IPS DF 4.7 (cell line): ENCODE measurements around the gene PLCG1.
"Not testable (repeated sequence)": the region's sequence is repeated elsewhere in the genome, so short reads cannot be mapped to it uniquely, and the experiment has no call there.

Experiments
- DNase-seq: peaks from one replicate; pipeline ENCODE4 v3.0.0-alpha.2; 2013; ENCODE audit warnings: low spot score; ENCODE audit errors: extremely low read depth

The PLCG1 gene

DNA sequence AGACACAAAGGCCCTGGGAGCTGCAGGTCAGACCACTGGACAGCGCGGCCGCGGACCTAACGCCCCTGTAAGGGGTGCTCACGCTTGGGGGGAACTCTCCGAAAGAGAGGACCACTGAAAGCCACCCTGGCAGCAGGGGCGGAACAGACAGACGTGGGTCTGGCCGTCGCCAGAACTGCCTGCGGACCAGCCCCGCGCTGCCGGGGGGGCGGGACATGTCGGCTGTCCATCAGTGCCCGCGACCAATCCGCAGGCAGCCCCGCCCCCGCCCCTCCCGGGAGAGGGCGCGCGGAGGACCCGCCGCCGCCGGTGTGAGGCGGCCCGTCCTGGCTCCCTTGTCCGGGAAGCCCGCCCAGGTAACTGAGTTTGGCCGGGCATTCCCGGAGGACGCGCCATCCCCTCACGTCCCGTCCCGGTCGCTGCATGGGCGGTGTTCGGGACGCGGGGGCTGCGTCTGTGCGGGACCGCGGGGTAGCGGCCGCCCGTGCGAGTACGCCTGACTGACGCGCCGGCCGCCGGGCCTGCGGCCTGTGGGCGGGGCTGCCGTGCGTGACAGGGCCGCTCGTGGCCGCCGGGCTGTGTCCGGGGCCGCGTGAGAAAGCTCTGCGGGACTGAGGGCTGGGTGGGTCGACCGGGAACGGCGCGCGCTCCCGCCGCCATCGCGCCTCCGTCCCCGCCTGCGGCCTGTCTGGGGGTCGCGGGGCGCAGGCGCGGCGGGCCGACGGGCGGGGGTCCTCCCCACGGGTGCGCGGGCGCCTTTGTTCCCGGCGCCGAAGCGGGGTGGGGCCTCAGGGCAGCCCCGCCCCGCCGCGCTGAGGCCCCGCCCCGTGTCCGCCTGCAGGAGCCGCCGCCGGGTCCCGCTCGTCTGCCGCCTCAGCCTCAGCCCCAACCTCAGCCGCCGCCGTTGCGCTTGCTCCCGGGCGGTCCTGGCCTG, at the start of gene PLCG1:
TSS of gene PLCG1 (plus strand) at position 864 of the 934 bp plus-strand sequence. CDS start 99 bp downstream, outside the sequence.
- no peak for DNase-seq

DNA sequence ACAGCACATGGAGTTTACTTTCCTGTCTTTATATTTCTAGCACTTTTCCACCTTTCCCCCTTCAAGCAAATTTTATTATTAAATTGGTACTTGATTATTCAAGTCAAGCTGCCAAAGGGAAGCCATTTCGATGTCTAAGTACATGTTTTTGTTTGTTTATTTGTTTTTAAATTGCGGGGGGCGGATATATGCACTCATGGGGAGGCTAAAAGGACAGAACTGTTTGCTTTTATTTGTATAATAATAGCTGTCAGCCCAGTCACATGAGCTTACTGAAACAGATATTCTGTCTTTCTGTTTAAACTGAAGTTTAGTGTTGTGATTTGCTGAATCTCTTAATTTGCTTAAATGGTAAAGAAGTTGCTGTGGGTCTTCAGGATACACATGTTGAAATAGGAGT, 49.6 kb upstream of the PLCG1 start:
- no peak for DNase-seq

DNA sequence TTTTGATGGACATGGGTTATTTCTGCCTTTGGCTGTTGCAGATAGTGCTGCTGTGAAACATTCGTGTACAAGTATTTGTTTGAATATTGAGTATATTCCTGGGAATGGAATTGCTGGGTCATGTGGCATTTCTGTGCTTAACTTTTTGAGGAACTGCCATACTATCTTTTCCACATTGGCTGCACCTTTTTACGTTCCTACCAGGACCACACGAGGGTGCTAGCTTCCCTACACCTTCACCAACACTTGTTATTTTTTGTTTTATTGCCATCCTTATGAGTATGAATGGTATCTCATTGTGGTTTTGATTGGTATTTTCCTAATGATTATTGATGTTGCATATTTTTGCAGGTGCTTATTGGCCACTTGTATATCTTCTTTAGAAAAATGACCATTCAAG, 47.8 kb upstream of the PLCG1 start:
- DNase-seq: no peak

DNA sequence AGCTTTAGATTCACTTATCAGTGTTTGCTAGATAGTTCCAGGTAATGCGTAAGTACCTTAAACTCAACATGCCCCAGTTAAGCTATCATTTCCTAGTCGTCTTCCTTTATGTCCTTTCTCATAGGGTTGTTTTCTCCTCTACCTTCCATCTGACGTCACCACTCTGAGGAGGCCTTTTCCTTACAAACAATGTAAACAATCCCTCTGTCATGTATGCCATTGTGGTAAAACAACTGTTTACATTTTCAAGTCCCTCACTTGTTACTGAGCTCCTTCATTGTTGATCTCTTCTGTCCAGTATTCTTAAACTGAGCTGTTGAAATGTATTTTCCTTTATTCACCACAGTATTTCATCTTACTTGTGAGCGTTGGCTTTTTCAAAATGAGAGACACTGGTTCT, 45.4 kb upstream of the PLCG1 start:
- no peak for DNase-seq

DNA sequence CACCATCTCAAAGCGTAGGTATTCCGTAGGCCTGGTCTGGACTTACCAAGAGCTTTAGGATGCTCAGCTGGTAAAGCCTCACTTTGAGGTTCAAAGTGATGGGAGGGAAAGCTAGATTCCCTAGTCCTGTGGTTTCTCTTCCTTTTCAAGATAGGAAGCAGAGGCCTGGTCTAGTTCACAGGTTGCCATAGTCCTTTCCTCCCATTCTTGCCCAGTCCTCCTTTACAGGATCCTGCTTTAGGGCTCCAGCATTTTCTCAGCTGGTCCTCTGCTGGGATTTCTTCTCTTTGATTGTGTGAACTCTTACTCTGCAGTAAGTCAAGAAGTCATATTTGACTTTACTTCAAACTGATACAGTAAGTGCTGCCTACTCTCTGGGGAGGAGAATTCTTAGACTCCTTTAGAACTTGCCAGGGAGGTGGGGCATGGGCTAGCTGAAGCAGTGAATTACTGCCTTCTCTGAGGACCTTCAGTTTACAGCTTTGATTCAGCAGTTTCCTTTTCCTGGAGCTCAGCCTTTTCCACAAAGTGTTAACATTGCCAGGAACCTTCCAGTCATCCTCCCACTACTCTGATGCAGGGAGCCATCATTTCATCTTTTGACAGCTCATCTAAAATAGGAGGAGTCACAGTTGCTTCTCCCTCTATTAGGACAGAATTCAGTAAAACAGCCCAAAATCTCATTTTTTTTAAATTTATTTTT, 42.8 kb upstream of the PLCG1 start:
- no peak for DNase-seq

DNA sequence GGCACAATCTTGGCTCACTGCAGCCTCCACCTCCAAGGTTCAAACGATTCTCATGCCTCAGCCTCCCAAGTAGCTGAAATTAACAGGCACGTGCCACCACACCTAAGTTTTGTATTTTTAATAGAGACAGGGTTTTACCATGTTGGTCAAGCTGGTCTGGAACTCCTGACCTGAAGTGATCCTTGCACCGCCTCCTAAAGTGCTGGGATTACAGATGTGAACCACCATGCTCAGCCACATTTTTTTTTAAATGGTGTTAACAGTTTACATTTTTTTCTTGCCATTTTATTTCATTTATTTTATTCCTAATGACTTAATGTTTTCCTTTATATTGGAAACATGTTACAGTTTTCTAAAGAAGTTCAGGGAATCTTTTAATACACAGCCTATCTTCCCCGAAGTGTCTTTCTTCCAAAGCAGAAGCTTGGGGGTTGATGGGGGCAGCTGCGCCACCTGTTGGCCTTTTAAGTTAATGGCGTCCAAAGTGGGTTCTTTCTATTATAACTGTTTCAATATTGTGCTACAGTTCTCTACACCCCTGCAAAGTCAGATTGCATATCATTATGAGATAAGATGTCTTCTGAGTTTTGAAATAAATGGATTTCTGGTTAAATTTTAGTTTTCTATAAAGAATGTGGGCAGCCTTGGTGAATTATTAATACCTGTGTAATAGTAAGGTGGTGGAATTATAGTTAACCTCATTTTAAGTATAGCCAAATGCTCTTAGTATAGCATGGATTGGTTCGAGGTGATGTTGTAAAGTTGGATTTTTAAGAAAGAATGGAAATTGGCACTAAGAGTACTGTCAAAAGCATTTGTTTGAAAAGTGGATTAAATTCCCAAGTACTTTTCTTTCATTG, 42.0 kb upstream of the PLCG1 start:
- DNase-seq: peak; percentile 11

DNA sequence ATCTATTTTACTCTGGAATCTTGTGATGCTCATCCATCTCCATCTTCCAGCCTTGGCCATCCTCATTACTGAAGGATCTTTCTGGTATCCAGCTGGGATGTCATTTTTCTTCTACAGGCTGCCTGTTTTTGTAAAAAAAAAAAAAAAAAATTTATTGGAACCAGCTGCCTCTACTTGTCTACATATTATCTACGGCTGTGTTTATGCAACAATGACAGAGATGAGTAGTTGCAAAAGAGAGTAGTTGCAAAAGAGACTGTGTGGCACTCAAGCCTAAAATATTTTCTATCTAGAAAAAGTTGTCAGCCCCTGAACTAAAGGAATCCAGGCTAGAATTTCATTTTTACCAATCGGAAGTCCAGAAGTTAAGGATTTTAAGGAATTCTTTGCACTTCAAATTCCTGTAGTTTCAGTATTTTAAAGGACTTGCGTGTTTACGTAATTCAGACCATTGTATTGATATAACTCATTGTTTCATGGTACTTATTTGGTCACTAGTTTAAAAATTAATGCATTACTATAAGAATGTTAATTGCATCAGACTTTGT, 38.6 kb upstream of the PLCG1 start:
- no peak for DNase-seq

DNA sequence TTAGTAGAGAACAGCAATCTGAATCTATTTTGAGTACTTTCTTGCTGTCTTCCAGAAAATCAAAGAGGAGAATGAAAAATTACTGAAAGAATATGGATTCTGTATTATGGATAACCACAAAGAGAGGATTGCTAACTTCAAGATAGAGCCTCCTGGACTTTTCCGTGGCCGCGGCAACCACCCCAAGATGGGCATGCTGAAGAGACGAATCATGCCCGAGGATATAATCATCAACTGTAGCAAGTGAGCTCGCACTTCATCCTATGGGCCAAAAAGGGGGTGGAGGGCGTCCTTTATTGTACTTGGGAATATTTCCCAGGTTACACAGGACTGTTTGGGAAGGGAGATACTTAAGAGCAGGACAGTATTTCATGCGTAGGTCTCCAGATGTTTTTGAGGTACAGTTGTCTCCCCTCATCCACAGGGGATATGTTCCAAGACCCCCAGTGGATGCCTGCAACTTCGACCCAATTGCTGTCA, 37.3 kb upstream of the PLCG1 start:
- DNase-seq: no peak

DNA sequence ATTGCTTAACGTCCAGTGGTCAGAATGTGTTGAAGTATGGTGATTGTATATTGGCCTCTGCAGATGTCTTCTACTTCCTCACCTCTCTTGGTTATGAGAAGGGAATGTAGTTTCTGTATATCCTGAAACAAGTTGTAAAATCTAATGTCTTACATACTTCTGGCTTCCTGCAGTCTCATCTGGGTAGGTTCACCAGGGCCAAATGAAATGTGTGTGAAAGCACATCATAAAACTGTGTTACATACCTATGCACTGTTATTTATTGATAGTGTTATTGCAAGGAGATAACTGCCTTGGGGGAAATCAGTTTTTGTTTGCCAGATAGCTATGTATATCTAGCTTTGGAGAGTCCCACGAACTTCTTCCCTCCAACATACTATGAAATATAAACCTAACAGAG, 35.7 kb upstream of the PLCG1 start:
- no peak for DNase-seq

DNA sequence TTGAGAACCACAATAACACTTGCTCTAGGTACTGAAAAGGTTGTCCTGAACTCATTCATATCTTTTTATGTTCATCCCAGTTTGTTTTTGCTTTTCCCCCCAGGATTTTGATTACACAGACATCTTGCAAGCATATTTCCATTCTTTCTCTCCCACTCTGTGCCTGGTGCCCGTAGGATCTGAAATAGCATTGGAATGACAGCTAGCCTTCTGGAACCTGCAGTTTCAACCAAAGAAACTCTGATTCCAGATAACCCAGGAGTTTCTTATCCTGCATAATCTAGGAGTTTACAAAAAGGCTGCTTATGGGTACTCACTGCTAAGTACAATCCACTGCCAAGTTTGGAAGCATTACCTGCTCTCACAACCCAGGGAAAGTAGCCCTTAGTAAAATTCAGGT, 28.8 kb upstream of the PLCG1 start:
- no peak for DNase-seq

DNA sequence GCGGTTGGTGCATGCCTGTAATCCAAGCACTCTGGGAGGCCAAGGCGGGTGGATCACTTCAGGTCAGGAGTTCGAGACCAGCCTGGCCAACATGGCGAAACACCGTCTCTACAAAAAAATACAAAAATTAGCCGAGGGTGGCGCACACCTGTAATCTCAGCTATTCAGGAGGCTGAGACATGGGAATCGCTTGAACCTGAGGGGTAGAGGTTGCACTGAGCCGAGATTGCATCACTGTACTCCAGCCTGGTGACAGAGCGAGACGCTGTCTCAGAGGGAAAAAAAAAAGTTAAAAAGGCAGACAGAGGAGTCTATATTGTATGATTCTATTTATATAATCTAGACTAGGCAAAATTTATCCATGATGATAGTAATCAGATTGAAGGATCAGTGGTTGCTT, 27.3 kb upstream of the PLCG1 start:
- DNase-seq: no peak

DNA sequence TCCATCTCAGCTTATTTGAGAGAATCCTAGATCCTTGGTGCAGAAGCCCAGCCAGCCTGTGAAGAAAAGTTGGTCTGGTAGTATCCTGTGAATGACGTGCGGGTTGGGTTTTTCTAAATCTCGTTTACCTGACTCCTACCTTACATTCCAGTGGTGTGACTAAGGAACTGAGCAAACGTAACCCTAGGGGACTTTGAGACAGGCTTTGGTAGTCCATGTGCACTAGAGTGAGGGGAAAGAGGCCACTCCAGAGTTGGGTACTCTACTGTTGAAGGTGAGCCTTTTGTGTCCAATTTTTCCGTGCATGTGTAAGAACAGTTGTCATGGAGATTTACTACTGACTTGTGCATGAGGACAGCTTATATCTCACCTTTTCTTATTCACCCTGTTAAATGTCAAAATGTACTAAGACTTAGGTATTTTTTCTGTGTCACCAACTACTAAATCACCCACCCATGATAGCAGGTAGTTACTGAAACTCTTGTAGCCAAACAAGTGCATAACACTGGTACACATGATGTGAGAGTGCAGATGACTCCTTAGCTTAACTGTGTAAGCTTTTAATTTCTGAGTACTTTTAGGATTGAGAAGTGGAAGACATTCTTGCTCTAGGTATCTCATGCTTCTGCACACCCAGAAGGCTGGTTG, 26.3 kb upstream of the PLCG1 start:
- no peak for DNase-seq

DNA sequence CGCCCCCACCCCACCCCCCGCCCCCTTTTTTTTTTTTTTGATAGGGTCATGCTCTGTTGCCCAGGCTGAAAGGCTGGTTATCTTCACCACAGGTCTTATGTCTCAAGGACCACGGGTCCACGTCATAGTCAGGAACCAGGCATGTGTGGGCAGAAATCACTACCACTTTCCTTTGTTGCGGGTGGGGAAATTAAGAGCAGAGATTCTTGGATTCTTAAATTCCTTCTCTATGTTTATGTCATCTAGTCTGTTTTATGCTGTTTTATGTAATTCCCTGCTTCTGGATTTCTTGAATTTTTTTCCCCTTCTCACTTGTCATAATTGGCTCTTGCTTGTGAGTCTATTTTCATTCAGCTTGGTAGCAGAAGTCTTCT, 25.8 kb upstream of the PLCG1 start:
- DNase-seq: no peak

DNA sequence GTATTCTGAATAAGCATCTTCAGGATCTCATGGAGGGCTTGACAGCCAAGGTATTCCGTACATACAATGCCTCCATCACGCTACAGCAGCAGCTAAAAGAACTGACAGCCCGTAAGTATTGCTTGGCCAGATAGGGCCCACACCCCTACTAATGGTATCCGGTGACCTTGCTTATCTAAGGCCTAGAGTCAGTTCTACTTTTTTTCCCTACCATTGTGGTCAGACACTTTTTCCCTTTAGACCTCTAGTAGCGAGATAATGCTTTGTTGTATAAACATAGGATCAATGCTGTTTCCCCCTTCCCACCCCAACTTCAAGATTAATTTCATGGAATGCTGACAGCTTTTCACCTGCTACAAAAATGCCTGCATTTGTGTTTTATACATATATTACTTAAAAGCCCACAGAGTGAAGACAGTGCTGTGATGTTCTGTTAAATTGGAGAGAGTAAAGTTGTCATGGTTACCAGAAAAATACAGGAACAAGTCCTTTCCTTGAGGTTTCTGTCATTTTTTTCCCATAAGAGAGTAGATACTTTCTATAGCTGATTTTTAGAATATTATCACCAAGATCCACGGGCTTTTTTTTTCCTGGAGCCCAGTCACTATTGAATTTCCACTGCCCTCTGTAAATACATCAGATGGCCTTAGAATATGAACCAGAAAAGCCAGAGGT, 20.9 kb upstream of the PLCG1 start:
- no peak for DNase-seq

DNA sequence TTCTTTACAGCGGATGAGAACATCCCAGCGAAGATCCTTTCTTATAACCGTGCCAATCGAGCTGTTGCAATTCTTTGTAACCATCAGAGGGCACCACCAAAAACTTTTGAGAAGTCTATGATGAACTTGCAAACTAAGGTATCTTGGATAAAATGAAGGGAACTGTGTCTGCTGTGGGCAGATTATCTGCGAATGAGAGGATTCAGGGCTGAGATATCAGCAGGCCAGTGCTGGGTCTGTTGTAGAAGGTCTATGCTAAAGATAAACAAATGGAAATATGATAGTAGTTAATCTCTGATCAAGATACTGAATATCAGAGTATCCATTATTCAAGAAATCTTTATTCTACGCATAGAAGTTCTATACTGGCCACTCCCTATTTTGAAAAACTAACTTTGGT, 19.2 kb upstream of the PLCG1 start:
- DNase-seq: not testable (repeated sequence)

DNA sequence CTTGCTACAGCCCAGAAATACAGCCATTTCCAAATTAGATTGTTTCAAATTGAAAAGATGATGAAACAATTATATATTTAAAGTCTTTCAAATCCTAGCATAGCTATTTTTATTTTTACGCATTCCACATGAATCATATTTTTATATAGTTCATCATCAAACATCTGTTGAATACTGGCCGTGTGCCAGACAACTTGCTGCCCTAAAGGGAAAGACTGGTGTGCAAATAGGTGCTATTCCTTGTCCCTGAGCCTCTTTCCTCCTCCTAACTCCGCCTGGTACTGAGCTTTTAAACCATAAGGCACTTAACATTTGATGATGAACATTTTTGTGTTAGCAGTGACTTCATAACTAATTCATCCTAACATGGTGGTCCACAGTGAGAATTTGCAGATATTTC, 18.7 kb upstream of the PLCG1 start:
- no peak for DNase-seq

DNA sequence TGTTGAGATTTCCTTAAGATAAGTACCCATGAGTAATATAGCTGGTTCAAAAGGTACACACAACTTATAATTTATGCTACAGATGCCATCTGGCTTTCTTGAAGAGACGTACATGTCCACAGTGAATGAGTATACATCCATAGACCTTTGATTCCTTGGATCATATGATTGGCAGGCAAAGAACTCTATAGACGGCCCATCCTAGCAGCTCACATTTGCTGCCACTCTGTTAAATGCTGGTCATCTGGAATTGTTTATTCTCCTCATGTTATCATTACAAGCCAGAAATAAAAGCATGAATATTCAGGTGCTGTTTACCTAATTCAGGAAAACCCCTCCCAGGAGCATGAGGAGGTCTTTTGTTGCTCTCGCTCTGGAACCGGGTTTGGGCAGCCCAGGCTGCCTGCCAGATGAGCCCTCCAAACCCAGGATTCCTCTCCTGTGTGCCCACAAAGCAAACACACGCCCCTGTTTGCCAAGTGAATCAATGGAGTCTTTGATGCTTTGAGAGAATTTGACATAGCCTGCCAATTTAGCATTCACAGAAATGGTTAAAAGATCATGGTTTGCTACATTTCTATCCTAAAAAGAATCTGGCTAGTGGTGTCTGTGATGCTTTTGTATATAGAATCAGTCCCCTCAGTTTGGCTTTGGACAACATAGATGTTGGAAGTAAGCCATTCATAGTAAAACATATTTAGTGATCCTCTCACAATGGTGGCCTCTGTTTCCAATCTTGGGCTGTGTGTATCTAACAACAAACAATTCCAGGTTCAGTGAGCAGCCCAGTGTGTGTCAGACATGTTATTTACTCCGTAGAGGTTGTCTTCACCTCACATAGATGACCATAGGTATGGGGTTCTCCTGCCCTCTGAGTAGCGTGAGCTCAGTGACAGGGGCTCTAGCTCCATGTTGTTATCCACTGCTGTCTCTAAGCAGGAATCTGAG, 17.5 kb upstream of the PLCG1 start:
- no peak for DNase-seq

DNA sequence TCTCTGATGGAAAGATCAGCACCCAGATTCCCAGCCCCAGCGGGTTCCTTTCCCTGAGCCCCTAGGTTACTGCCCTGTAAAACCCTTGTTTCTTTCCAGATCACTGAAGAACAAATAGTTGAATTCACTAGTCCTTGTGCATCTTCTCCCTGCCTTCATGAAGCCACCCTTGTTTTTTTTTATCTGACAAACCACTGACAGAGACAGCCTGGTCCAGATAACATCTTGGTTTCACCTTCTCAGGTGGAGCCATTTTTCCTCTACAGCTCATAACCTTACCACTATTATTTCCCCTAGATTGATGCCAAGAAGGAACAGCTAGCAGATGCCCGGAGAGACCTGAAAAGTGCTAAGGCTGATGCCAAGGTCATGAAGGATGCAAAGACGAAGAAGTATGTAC, 15.9 kb upstream of the PLCG1 start:
- no peak for DNase-seq

DNA sequence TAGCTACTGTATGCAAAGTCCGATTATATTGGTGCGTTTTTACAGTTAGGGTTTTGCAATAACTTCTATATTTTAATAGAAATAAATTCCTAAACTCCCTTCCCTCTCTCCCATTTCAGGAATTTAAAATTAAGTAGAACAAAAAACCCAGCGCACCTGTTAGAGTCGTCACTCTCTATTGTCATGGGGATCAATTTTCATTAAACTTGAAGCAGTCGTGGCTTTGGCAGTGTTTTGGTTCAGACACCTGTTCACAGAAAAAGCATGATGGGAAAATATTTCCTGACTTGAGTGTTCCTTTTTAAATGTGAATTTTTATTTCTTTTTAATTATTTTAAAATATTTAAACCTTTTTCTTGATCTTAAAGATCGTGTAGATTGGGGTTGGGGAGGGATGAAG, 13.7 kb upstream of the PLCG1 start:
- no peak for DNase-seq
